Heart right ventricle (tissue), 16 donors: ENCODE results near the gene CPA2. TPM values are rescaled to one million over a fixed set of nuclear protein-coding genes. Genes with fewer than 3 reads are reported as not detected.

Experiments
- ATAC-seq, 8 donors: fragments of 200-7000 bp; cut with Tn5 transposase; one replicate each; pipeline ENCODE4 v1.9.1; 2020; ENCODE audit warnings: mild to moderate bottlenecking in 8 of 8, moderate library complexity in 8 of 8, moderate number of reproducible peaks in 1 of 8
- DNase-seq, 2 donors: peaks; one replicate each; pipeline ENCODE4 v3.0.0-alpha.2; 2020
- H3K27ac ChIP-seq, 10 donors: fragments of 200-600 bp; sonication (generic) in 2 of 10; one replicate each; pipeline versions ENCODE4 v1.5.0 to v1.8.0; 2020 to 2022; ENCODE audit warnings: mild to moderate bottlenecking in 3 of 10
- H3K27me3 ChIP-seq, 7 donors: fragments of 200-600 bp; one replicate each; pipeline ENCODE4 v1.8.0; 2021 to 2022; ENCODE audit warnings: mild to moderate bottlenecking in 2 of 7
- H3K36me3 ChIP-seq, 9 donors: fragments of 200-600 bp; sonication (generic) in 1 of 9; one replicate each; pipeline versions ENCODE4 v1.5.0 to v1.8.0; 2020 to 2022; ENCODE audit warnings: mild to moderate bottlenecking in 2 of 9
- H3K4me1 ChIP-seq, 9 donors: fragments of 200-600 bp; sonication (generic) in 1 of 9; one replicate each; pipeline versions ENCODE4 v1.5.0 to v1.8.0; 2020 to 2022; ENCODE audit warnings: mild to moderate bottlenecking in 4 of 9
- H3K4me3 ChIP-seq, 10 donors: fragments of 200-600 bp; sonication (generic) in 2 of 10; one replicate each; pipeline versions ENCODE4 v1.5.0 to v1.8.0; 2020 to 2022; ENCODE audit warnings: mild to moderate bottlenecking in 7 of 10, moderate library complexity in 2 of 10
- H3K9me3 ChIP-seq, 11 donors: fragments of 200-600 bp in 10 of 11; sonication (generic) in 2 of 11; one replicate each; pipeline versions ENCODE4 v1.5.0 to v1.8.0; 2013 to 2022; ENCODE audit warnings: mild to moderate bottlenecking in 2 of 11, control low read depth in 1 of 11, moderate library complexity in 1 of 11
- CTCF ChIP-seq, 9 donors: fragments of 200-600 bp; sonication (generic) in 2 of 9; IDR thresholded peaks; one replicate each; pipeline versions ENCODE4 v1.5.0 to v1.8.0; 2021 to 2022; ENCODE audit warnings: antibody characterized with exemption in 9 of 9, mild to moderate bottlenecking in 5 of 9, moderate library complexity in 1 of 9
- WGBS, 2 donors: extraction: QIAGEN DNeasy Blood & Tissue Kit; methylation state at CpG; one replicate each; pipeline ENCODE4 v1.1.7; 2013; ENCODE audit warnings: inconsistent platforms in 1 of 2; 5-methylcytosine and 5-hydroxymethylcytosine counted together
- intact Hi-C, 10 donors: fragments of 100-400 bp; cut with DNase I; formaldehyde crosslinking; loops; one replicate each; pipeline versions ENCODE4 v1.11.1 to v1.14.2; 2022
- polyA plus RNA-seq, 2 donors: library from polyadenylated mRNA; stranded (reverse); fragments of 200-250 nt; gene quantifications; one replicate each; pipeline ENCODE4 v1.2.3, GENCODE V29; 2013
- total RNA-seq, 10 donors: library from RNA; stranded (reverse); fragmentation: NEBNext Ultra II Directional in 3 of 10; extraction: Animal tissue kit (Norgen Biotek cat#: 25700) in 3 of 10; gene quantifications; one replicate each; pipeline versions ENCODE4 v1.2.1 to v1.2.4, GENCODE V29; 2021 to 2023
- donor health status: Arrhythmogenic right ventricular cardiomyopathy.
- donor health status: ischemic (EF 13 %, LVEDD 7.1; RV severe dilation, severe dysfunction).
- donor health status: healthy with polysubstance abuse.
- donor health status: DM: no; HTN: yes; CAD: no.
- donor health status: DM: no; HTN: no; CAD: no.
- donor health status: ischemic (EF 25% LVEDD 6.9; RV normal size, moderate dysfunction).
- donor health status: ischemic (EF 25% LVEDD 5.7; RV mildly dilated, moderate dysfunction).
- donor health status: healthy.
- donor health status: DM: yes; HTN: yes; CAD: no.
- donor health status: Ischemic cardiomyopathy.
- donor health status: ischemic (EF 35%, LVEDD 5.7; RV mildly dilated, moderate dysfunction).
- donor health status: nonischemic (EF 11% LVEDD 7.7; RV severe dilation, severe dysfunction).
- donor health status: DM: yes; HTN: yes; CAD: no.
- donor health status: PGD.
- donor health status: ischemic (EF 29% LVEDD 5.4; RV normal size, mild dysfunction).
- donor health status: nonischemic (EF 23%, LVEDD 6.1; RV moderate dilation, normal function).

The CPA2 gene
- total and polyA plus RNA-seq, 12 donors: 0.23 to 1.1 (median 0.89) TPM; not detected in 4

- H3K36me3 ChIP-seq: no peaks in the 10 kb centered on the region
- H3K9me3 ChIP-seq: no peaks in the 10 kb centered on the region
- 72 to 77% methylated on average over 5 of the region's 5 CpGs for WGBS, 2 donors
- intact Hi-C loops: no loop called here
- DNase-seq (no peak), ATAC-seq (no peak)
- peaks cover 0 to 13% (median 0%) of the 10 kb centered on the region in 9 donors for H3K4me1 ChIP-seq
- no peak overlapping the region for H3K4me3 ChIP-seq
- H3K27ac ChIP-seq: no peak overlapping the region
- H3K27me3 ChIP-seq: peaks cover 0 to 1% (median 0%) of the 10 kb centered on the region in 7 donors
- no peak for TF ChIP-seq CTCF (IDR thresholded peaks at IDR 0.05)
Measured at GRCh38 chr7:130288829-130289228, 22.2 kb downstream of the CPA2 start.

GRCh38 chr7:130289478-130289877 is 22.8 kb downstream of the CPA2 start:
- Histone ChIP-seq H3K9me3 (no peaks in the 10 kb centered on the region), H3K27me3 (no peaks in the 10 kb centered on the region), H3K36me3 (no peaks in the 10 kb centered on the region), H3K4me3 (no peak overlapping the region), H3K4me1 (peaks cover 0 to 13% (median 0%) of the 10 kb centered on the region in 9 donors), H3K27ac (no peak overlapping the region)
- no peak for TF ChIP-seq CTCF (IDR thresholded peaks at IDR 0.05)
- DNase-seq: no peak
- intact Hi-C loops: no loop called here
- 93% methylated on average over 9 of the region's 9 CpGs for WGBS, 2 donors
- ATAC-seq: no peak

- H3K27ac ChIP-seq: no peak overlapping the region
- DNase-seq (no peak), ATAC-seq (no peak)
- intact Hi-C loops: loop anchor here in 1 of 10 donors (5.0 kb wide), 1 partner anchor 202 kb away; the partner anchor contains the start of gene MEST
- H3K27me3 ChIP-seq: no peaks in the 10 kb centered on the region
- no peak for TF ChIP-seq CTCF (IDR thresholded peaks at IDR 0.05)
- H3K4me3 ChIP-seq: no peak overlapping the region
- H3K9me3 ChIP-seq: no peaks in the 10 kb centered on the region
- no peaks in the 10 kb centered on the region for H3K36me3 ChIP-seq
- WGBS, 2 donors: 93 to 96% methylated on average over 6 of the region's 6 CpGs
- peaks cover 0 to 13% (median 0%) of the 10 kb centered on the region in 9 donors for H3K4me1 ChIP-seq
Measured at GRCh38 chr7:130290745-130291144, 24.1 kb downstream of the CPA2 start.

- 54 to 56% methylated on average over 1 of the region's 1 CpG for WGBS, 2 donors
- intact Hi-C loops: loop anchor here in 1 of 10 donors (5.0 kb wide), 1 partner anchor 200 kb away; the partner anchor contains the start of gene MEST
- Histone ChIP-seq H3K36me3 (no peaks in the 10 kb centered on the region), H3K9me3 (no peaks in the 10 kb centered on the region), H3K27me3 (no peaks in the 10 kb centered on the region), H3K4me3 (no peak within 1 kb of the TSS), H3K4me1 (peaks cover 0 to 13% (median 0%) of the 10 kb centered on the region in 9 donors), H3K27ac (no peak within 1 kb of the TSS)
- no peak for TF ChIP-seq CTCF (IDR thresholded peaks at IDR 0.05)
- DNase-seq (no peak), ATAC-seq (peak in 5 of 8 donors; percentile 35 to 77 (median 70))
Measured at GRCh38 chr7:130292682-130293257, 26.1 kb downstream of the CPA2 start, which contains the start of gene CPA4. CPA4 (plus strand) TSS chr7:130293161; CDS start chr7:130293181, 20 bp downstream.
